Spleen (tissue), 11 donors: ENCODE results near the gene RAB43. TPM values are rescaled to one million over a fixed set of nuclear protein-coding genes. Genes with fewer than 3 reads are reported as not detected.
A peak's percentile ranks its signal among the peaks of the same experiment; 100 is the strongest.

Source experiments
- DNase-seq: peaks from one replicate; pipeline ENCODE4 v3.0.0-alpha.2; 2020
- H3K27ac ChIP-seq, 8 donors: fragments of 200-600 bp; sonication (generic) in 7 of 8; 1 replicate in 4 of 8; 2 replicates in 4 of 8; pipeline versions ENCODE4 v1.5.0 to v1.8.0; 2016 to 2021; ENCODE audit warnings: inconsistent platforms in 4 of 8, mild to moderate bottlenecking in 4 of 8, moderate library complexity in 1 of 8
- H3K27me3 ChIP-seq, 7 donors: fragments of 200-600 bp; sonication (generic) in 6 of 7; replicated peaks in 1 of 7; 1 replicate in 4 of 7; 2 replicates in 3 of 7; pipeline versions ENCODE4 v1.5.0 to v1.8.0; 2016 to 2021; ENCODE audit warnings: inconsistent platforms in 3 of 7, mild to moderate bottlenecking in 1 of 7
- H3K36me3 ChIP-seq, 6 donors: fragments of 200-600 bp; sonication (generic) in 5 of 6; 1 replicate in 4 of 6; 2 replicates in 2 of 6; pipeline versions ENCODE4 v1.5.0 to v1.8.0; 2016 to 2021; ENCODE audit warnings: inconsistent platforms in 2 of 6
- H3K4me1 ChIP-seq, 6 donors: fragments of 200-600 bp; sonication (generic) in 5 of 6; 1 replicate in 3 of 6; 2 replicates in 3 of 6; pipeline versions ENCODE4 v1.5.0 to v1.8.0; 2016 to 2021; ENCODE audit warnings: inconsistent platforms in 3 of 6
- H3K4me3 ChIP-seq, 8 donors: fragments of 200-600 bp; sonication (generic) in 7 of 8; 1 replicate in 4 of 8; 2 replicates in 4 of 8; pipeline versions ENCODE4 v1.5.0 to v1.8.0; 2016 to 2021; ENCODE audit warnings: inconsistent platforms in 4 of 8, mild to moderate bottlenecking in 4 of 8, moderate library complexity in 2 of 8
- H3K9me3 ChIP-seq, 8 donors: fragments of 200-600 bp; sonication (generic) in 7 of 8; 1 replicate in 4 of 8; 2 replicates in 4 of 8; pipeline versions ENCODE4 v1.5.0 to v1.8.0; 2016 to 2021; ENCODE audit warnings: inconsistent platforms in 4 of 8
- CTCF ChIP-seq, 11 experiments: fragments of 200-600 bp in 7 of 11; fragments of 450-650 bp in 4 of 11; sonication (generic) in 4 of 11; IDR thresholded peaks in 8 of 11; conservative IDR thresholded peaks in 3 of 11; 1 replicate in 7 of 11; 2 replicates in 4 of 11; pipeline versions ENCODE4 v1.4.0 to v1.8.0; 2016 to 2021; ENCODE audit warnings: antibody characterized with exemption in 11 of 11, inconsistent platforms in 4 of 11, mild to moderate bottlenecking in 1 of 11
- POLR2A ChIP-seq, 3 donors: fragments of 450-650 bp; IDR thresholded peaks; one replicate each; pipeline ENCODE4 v1.5.1; 2017; ENCODE audit warnings: antibody characterized with exemption in 3 of 3, mild to moderate bottlenecking in 1 of 3
- POLR2AphosphoS5 ChIP-seq, 3 donors: sonication (generic); formaldehyde crosslinking; IDR thresholded peaks; one replicate each; pipeline ENCODE4 v1.5.1; 2017; ENCODE audit warnings: antibody characterized with exemption in 3 of 3
- WGBS, 5 donors: extraction: QIAGEN DNeasy Blood & Tissue Kit in 3 of 5; methylation state at CpG; one replicate each; pipeline versions ENCODE4 v1.1.5 to v1.1.7; 2013 to 2018; 5-methylcytosine and 5-hydroxymethylcytosine counted together
- intact Hi-C: fragments of 100-400 bp; cut with DNase I; formaldehyde crosslinking; loops from one replicate; pipeline ENCODE4 v1.15.0; 2023; ENCODE audit warnings: low total_unique reads
- polyA plus RNA-seq, 3 donors: library from polyadenylated mRNA; stranded (reverse); fragments of 200-250 nt; gene quantifications; one replicate each; pipeline ENCODE4 v1.2.1, GENCODE V29; 2013
- total RNA-seq, 7 donors: library from RNA; depleted of rRNA in 3 of 7; stranded (reverse); fragments of >200 nt in 3 of 7; fragmentation: NEBNext Ultra II Directional in 4 of 7; extraction: Animal tissue kit (Norgen Biotek cat#: 25700) in 4 of 7; gene quantifications; one replicate each; pipeline versions ENCODE4 v1.1.0 to v1.2.1, GENCODE V29; 2016 to 2021
- donor health status: healthy with polysubstance abuse.
- donor health status: DM: no; HTN: no; CAD: no; lungs with moderate emphysema.
- donor health status: DM: no; HTN: no; CAD: no.
- donor health status: Bipolar disorder and iron deficiency.
- donor health status: healthy.
- donor health status: DM: no; HTN: no; CAD: no.
- donor health status: DM: yes; HTN: yes; CAD: no.

RAB43 gene
- total and polyA plus RNA-seq, 10 donors: 3.1 to 49.6 (median 29.7) TPM

GRCh38 chr3:129052675-129053074 is 68.9 kb downstream of the RAB43 start:
- TF ChIP-seq CTCF (IDR thresholded peaks at IDR 0.05 in 8 of 11, conservative IDR thresholded peaks at IDR 0.05 in 3 of 11): no peak
- no peak for TF ChIP-seq POLR2A (IDR thresholded peaks at IDR 0.05)
- no peak for TF ChIP-seq POLR2AphosphoS5 (IDR thresholded peaks at IDR 0.05)
- intact Hi-C loops: no loop called here
- Histone ChIP-seq H3K4me1 (peaks cover 5 to 18% (median 14%) of the 10 kb centered on the region in 6 donors), H3K4me3 (no peak overlapping the region), H3K9me3 (peaks cover 0 to 10% (median 7%) of the 10 kb centered on the region in 8 donors), H3K27ac (peak overlapping the region in 5 of 8 donors; percentile 8 to 61 (median 39)), H3K27me3 (peaks cover 0 to 1% (median 0%) of the 10 kb centered on the region in 7 donors), H3K36me3 (no peaks in the 10 kb centered on the region)
- peak; percentile 55 for DNase-seq
- WGBS, 5 donors: 73 to 89% (median 81%) methylated on average over 6 of the region's 6 CpGs

GRCh38 chr3:129051871-129052340 is 69.7 kb downstream of the RAB43 start:
- H3K4me1 ChIP-seq: peaks cover 5 to 18% (median 14%) of the 10 kb centered on the region in 6 donors
- intact Hi-C loops: no loop called here
- no peaks in the 10 kb centered on the region for H3K36me3 ChIP-seq
- TF ChIP-seq POLR2AphosphoS5 (IDR thresholded peaks at IDR 0.05): no peak
- TF ChIP-seq CTCF (IDR thresholded peaks at IDR 0.05 in 8 of 11, conservative IDR thresholded peaks at IDR 0.05 in 3 of 11): no peak
- TF ChIP-seq POLR2A (IDR thresholded peaks at IDR 0.05): no peak
- H3K9me3 ChIP-seq: peaks cover 0 to 12% (median 7%) of the 10 kb centered on the region in 8 donors
- no peak for DNase-seq
- peak overlapping the region in 2 of 8 donors; percentile 39 to 43 for H3K27ac ChIP-seq
- 65 to 85% (median 75%) methylated on average over 5 of the region's 5 CpGs for WGBS, 5 donors
- no peak overlapping the region for H3K4me3 ChIP-seq
- H3K27me3 ChIP-seq: peaks cover 0 to 9% (median 0%) of the 10 kb centered on the region in 7 donors

GRCh38 chr3:129050556-129051295 is 70.9 kb downstream of the RAB43 start:
- no peak overlapping the region for H3K4me3 ChIP-seq
- intact Hi-C loops: no loop called here
- 88 to 94% (median 90%) methylated on average over 10 to 12 of the region's 12 CpGs for WGBS, 5 donors
- DNase-seq: peak; percentile 51
- no peak overlapping the region for H3K27ac ChIP-seq
- peaks cover 10 to 28% (median 22%) of the 10 kb centered on the region in 6 donors for H3K4me1 ChIP-seq
- H3K9me3 ChIP-seq: peaks cover 0 to 12% (median 7%) of the 10 kb centered on the region in 8 donors
- TF ChIP-seq CTCF (IDR thresholded peaks at IDR 0.05 in 8 of 11, conservative IDR thresholded peaks at IDR 0.05 in 3 of 11) (no peak), POLR2A (IDR thresholded peaks at IDR 0.05) (no peak), POLR2AphosphoS5 (IDR thresholded peaks at IDR 0.05) (no peak)
- no peaks in the 10 kb centered on the region for H3K36me3 ChIP-seq
- peaks cover 0 to 21% (median 11%) of the 10 kb centered on the region in 7 donors for H3K27me3 ChIP-seq

GRCh38 chr3:129047553-129047839 is 74.1 kb downstream of the RAB43 start:
- TF ChIP-seq POLR2A (IDR thresholded peaks at IDR 0.05) (no peak), POLR2AphosphoS5 (IDR thresholded peaks at IDR 0.05) (no peak), CTCF (IDR thresholded peaks at IDR 0.05 in 8 of 11, conservative IDR thresholded peaks at IDR 0.05 in 3 of 11) (no peak)
- intact Hi-C loops: no loop called here
- H3K4me1 ChIP-seq: peaks cover 9 to 19% (median 14%) of the 10 kb centered on the region in 6 donors
- DNase-seq: no peak
- H3K9me3 ChIP-seq: peaks cover 0 to 23% (median 16%) of the 10 kb centered on the region in 8 donors
- 91 to 95% (median 94%) methylated on average over 3 to 6 of the region's 6 CpGs for WGBS, 5 donors
- H3K36me3 ChIP-seq: no peaks in the 10 kb centered on the region
- H3K27ac ChIP-seq: no peak overlapping the region
- H3K4me3 ChIP-seq: no peak overlapping the region
- peaks cover 0 to 37% (median 15%) of the 10 kb centered on the region in 7 donors for H3K27me3 ChIP-seq
